Limb (tissue), 2 donors: ENCODE measurements around the gene MPZL1.
A peak's percentile ranks its signal among the peaks of the same experiment; 100 is the strongest.
"Not testable (repeated sequence)": the region's sequence is repeated elsewhere in the genome, so short reads cannot be mapped to it uniquely, and the experiment has no call there.

ENCODE experiments used
- DNase-seq, 2 donors: peaks; one replicate each; pipeline ENCODE4 v3.0.0-alpha.2; 2016; ENCODE audit errors: extremely low spot score in 2 of 2

Gene MPZL1

GRCh38 chr1:167718914-167719691 lies 2.7 kb upstream of the MPZL1 start:
- no peak for DNase-seq

DNA sequence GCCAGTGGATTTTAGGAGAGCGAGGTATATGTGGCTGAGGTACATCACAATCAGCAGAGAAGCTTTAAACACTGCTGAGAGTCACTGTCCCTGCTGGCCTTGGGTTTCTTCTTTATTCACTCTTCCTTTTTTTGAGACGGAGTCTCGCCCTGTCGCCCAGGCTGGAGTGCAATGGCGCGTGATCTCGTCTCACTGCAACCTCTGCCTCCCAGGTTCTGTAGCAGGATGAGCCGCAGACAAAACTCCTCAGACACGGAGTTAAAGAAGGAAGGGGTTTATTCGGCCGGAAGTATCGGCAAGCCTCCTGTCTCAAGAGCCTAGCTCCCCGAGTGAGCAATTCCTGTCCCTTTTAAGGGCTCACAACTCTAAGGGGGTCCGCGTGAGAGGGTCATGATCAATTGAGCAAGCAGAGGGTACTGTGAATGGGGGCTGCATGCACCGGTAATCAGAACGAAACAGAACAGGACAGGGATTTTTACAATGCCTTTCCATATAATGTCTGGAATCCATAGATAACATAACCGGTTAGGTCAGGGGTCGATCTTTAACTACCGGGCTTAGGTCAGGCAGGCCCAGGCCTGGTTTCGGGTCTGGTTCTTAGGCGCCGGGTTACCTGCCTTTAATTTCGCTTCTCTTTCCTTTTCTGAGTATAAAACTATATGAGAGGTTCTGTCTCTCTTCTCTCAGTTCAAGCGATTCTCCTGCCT lies 1.9 kb upstream of the MPZL1 start:
- DNase-seq = not testable (repeated sequence)

- DNase-seq = peak; percentile 34 to 35
These were observed 691 bp upstream of the MPZL1 start for GRCh38 chr1:167720965-167721616.

GRCh38 chr1:167722152-167722869 lies 529 bp downstream of the MPZL1 start:
- no peak for DNase-seq

- DNase-seq = no peak
These were observed 1.1 kb downstream of the MPZL1 start for GRCh38 chr1:167722870-167723251.

DNA sequence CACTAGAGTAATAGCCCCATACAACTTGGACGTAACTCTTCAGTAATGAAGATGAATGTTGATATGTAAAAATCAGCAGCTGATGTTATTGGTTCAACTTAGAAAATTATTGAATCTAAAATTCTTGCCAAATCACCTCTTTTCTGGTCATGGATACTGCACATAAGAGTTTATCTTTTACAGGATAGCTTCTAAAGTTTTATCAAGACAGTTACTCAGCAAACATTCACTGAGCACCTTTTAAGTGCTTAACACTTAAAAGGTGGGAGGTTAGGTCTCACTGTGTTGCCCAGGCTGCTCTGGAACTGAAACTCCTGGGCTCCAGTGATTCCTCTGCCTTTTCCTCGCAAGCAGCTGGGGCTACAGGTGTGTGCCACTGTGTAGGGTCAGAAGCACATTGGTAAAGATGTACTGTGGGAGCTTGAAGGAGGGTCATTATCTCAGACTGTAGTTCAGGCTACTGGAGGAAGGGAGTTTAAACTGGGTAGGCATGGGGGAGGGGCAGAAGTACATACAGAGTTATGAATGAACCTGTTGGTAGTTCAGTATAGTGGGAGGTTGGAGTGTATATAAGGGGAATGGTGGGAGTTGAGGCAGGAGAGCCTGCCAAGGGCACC lies 2.0 kb downstream of the MPZL1 start:
- no peak for DNase-seq

- no peak for DNase-seq
These were observed 4.2 kb downstream of the MPZL1 start for GRCh38 chr1:167726008-167726407.

DNA sequence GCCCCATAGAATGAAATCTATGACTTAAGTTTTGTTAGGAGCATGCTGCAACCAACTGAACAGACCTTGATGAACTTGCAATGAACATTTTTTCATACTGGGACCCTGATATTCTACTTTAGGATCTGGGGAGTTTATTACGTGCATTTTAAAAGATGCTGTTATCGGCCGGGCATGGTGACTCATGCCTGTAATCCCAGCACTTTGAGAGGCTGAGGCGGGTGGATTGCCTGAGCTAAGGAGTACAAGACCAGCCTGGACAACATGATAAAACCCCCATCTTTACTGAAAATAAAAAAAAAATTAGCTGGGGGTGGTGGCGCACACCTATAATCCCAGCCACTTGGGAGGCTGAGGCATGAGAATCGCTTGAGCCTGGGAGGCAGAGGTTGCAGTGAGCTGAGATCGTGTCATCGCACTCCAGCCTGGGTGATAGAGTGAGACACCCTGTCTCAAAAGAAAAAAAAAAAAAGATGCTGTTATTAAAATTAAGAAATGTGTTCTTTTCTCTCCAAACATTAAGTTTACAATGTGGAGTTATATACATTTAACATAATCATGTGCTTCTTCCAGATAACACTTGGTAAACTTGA lies 7.1 kb downstream of the MPZL1 start:
- DNase-seq = no peak

- DNase-seq = no peak
These were observed 12.4 kb downstream of the MPZL1 start for GRCh38 chr1:167734227-167734626.

DNA sequence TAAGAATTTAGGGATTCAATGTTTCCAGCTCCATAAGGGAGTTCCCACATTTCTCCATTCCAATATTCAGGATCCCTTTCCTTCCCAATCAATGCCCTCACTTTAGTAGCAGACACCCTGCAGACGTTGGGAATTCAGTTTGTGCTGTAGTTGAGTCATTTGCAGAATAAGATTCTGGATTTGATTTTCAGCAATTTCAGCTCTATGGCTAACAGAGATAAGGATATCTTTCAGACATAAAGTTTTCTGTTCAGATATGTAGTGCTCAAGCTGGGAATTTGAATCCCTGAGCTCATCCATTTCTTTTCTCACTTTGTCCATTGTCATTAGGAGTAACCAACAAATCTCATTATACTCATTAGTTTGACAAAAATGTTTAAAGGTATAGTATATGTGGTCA lies 13.1 kb downstream of the MPZL1 start:
- DNase-seq = no peak

DNA sequence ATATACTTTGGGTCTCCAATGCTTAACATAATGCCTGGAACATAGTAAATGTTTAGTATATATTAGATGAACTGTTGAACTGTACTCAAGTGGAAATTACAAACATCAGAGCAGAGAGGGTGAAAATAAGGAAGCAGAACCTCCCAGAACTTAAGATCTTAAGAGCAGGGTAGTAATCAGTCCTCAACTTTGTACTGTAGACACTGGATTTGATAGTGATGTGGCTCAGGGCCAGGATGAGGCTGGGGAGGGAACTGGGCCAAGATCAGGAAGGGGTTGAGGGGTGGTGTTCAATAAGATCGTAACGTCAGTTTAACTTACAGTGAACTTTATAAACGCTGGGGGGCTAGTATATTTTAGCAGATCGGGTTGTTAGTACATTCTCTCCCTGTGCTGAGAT lies 15.4 kb downstream of the MPZL1 start:
- no peak for DNase-seq

GRCh38 chr1:167738158-167738557 lies 16.4 kb downstream of the MPZL1 start:
- no peak for DNase-seq

GRCh38 chr1:167739752-167740151 lies 18.0 kb downstream of the MPZL1 start:
- DNase-seq = no peak

DNA sequence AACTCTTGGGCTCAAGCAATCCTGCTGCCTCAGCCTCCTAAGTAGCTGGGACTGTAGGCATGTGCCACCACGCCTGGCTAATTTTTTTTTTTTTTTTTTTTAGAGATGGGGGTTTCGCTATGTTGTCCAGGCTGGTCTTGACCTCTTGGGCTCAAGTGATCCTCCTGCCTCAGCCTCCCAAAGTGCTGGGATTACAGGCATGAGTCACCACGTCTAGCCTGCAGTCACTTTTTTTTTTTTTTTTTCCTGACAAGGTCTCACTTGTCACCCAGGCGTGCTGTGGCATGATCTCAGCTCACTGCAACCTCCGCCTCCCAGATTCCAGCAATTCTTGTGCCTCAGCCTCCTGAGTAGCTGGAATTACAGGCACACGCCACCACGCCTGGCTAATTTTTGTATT lies 19.3 kb downstream of the MPZL1 start:
- DNase-seq = not testable (repeated sequence)

DNA sequence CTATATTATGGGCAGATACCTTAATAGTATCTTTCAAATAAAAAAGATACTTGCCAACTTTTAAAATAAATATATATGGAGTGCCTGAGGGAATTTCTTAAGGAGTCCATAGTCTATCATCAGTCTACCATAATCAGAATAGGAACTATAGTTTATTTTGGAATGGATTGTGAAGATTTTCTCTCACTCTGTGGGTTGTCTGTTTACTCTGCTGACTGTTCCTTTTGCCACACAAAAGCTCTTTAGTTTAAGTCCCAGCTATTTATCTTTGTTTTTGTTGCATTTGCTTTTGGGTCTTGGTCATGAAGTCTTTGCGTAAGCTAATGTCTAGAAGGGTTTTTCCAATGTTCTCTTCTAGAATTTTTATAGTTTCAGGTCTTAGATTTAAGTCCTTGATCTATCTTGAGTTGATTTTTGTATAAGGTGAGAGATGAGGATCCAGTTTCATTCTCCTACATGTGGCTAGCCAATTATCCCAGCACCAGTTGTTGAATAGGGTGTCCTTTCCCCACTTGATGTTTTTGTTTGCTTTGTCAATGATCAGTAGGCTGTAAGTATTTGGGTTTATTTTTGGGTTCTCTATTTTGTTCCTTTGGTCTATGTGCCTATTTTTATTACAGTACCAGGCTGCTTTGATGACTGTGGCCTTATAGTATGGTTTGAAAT lies 20.7 kb downstream of the MPZL1 start:
- DNase-seq = not testable (repeated sequence)

GRCh38 chr1:167744901-167745300 lies 23.1 kb downstream of the MPZL1 start:
- DNase-seq = no peak

DNA sequence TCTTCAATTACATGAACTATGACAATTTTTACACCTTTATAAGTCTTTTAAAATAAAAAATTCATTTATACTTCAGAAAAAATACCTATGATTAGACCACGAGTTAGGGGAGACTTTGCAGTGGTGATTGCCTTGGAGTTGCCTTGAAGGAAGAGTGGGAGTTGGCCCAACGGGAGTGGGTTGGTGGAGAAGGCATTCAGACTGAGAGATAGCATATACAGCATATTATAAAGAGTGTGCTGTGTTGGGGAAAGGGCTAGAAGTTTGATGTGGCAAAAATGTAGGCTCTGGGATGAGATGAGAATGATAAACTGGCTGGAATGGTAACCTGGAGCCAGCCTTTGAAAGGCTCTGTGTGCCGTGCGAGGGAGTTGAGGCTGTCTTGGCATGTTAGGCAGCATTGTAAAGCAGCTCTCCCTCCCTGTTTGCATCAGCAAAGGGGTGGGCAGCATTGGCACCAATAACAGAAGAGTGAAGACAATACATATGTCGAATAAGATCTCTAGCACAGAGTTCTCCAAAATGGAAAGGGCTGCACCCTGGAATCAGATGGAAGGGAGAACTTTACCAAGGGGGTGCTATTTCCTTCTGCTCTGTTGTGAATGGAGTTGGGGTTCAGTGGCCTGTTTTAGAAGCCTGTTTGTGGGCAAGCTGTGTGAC lies 24.4 kb downstream of the MPZL1 start:
- no peak for DNase-seq

- DNase-seq = no peak
These were observed 25.3 kb downstream of the MPZL1 start for GRCh38 chr1:167746988-167747655.

- DNase-seq = no peak
These were observed 26.2 kb downstream of the MPZL1 start for GRCh38 chr1:167747988-167748387.
